HL-60/S4 treated with phorbol 12-myristate 13-acetate at 8.2 ng/mL for 4 days and 3 days (cell line): ENCODE data around the gene IGF2BP2.
"Not testable (repeated sequence)": the region's sequence is repeated elsewhere in the genome, so short reads cannot be mapped to it uniquely, and the experiment has no call there.

Experiments
- in situ Hi-C: fragments of 300-500 bp; cut with MboI; formaldehyde crosslinking; loops from 2 replicates; pipeline ENCODE4 v1.15.0; 2022; ENCODE audit warnings: low sequenced_read_pairs

Gene IGF2BP2

GRCh38 chr3:185647134-185647879 is 177.5 kb downstream of the IGF2BP2 start:
- in situ Hi-C loops: no loop called here

- in situ Hi-C loops: no loop called here
Measured at GRCh38 chr3:185646382-185647133, 178.3 kb downstream of the IGF2BP2 start.

GRCh38 chr3:185645596-185646381 is 179.1 kb downstream of the IGF2BP2 start:
- in situ Hi-C loops: no loop called here

- in situ Hi-C loops: not testable (repeated sequence)
Measured at GRCh38 chr3:185645191-185645590, 179.7 kb downstream of the IGF2BP2 start.

GRCh38 chr3:185640308-185640707 is 184.5 kb downstream of the IGF2BP2 start:
- in situ Hi-C loops: no loop called here

- in situ Hi-C loops: no loop called here
Measured at GRCh38 chr3:185639632-185640206, 185.1 kb downstream of the IGF2BP2 start.

- in situ Hi-C loops: not testable (repeated sequence)
Measured at GRCh38 chr3:185638651-185639050, 186.2 kb downstream of the IGF2BP2 start.

GRCh38 chr3:185637388-185637787 is 187.5 kb downstream of the IGF2BP2 start:
- in situ Hi-C loops: no loop called here

- in situ Hi-C loops: no loop called here
Measured at GRCh38 chr3:185632996-185633395, 191.8 kb downstream of the IGF2BP2 start.

- in situ Hi-C loops: no loop called here
Measured at GRCh38 chr3:185631508-185632206, 193.2 kb downstream of the IGF2BP2 start.

- in situ Hi-C loops: no loop called here
Measured at GRCh38 chr3:185631108-185631507, 193.7 kb downstream of the IGF2BP2 start.

GRCh38 chr3:185630182-185630622 is 194.6 kb downstream of the IGF2BP2 start:
- in situ Hi-C loops: no loop called here

GRCh38 chr3:185629554-185630181 is 195.2 kb downstream of the IGF2BP2 start:
- in situ Hi-C loops: no loop called here

- in situ Hi-C loops: no loop called here
Measured at GRCh38 chr3:185625784-185626183, 199.1 kb downstream of the IGF2BP2 start.

GRCh38 chr3:185623939-185624665 is 200.7 kb downstream of the IGF2BP2 start:
- in situ Hi-C loops: no loop called here

GRCh38 chr3:185613016-185613415 is 211.8 kb downstream of the IGF2BP2 start:
- in situ Hi-C loops: no loop called here

GRCh38 chr3:185606196-185606595 is 218.6 kb downstream of the IGF2BP2 start:
- in situ Hi-C loops: no loop called here

GRCh38 chr3:185605566-185605965 is 219.3 kb downstream of the IGF2BP2 start:
- in situ Hi-C loops: no loop called here

GRCh38 chr3:185595526-185595925 is 229.3 kb downstream of the IGF2BP2 start:
- in situ Hi-C loops: no loop called here
